ENCODE data around the gene SARS1.
"Not testable (repeated sequence)": the region's sequence is repeated elsewhere in the genome, so short reads cannot be mapped to it uniquely, and the experiment has no call there.

Gene SARS1

GRCh38 chr1:109193653-109194590 is 19.8 kb upstream of the SARS1 start:
- FAIRE-seq: no peak

GRCh38 chr1:109197158-109198042 is 16.3 kb upstream of the SARS1 start:
- FAIRE-seq: no peak

GRCh38 chr1:109198043-109198695 is 15.5 kb upstream of the SARS1 start:
- no peak for FAIRE-seq

- FAIRE-seq: no peak
Measured at GRCh38 chr1:109198745-109199144, 15.0 kb upstream of the SARS1 start.

- FAIRE-seq: no peak
Measured at GRCh38 chr1:109199710-109200109, 14.0 kb upstream of the SARS1 start.

GRCh38 chr1:109201123-109201703 is 12.5 kb upstream of the SARS1 start:
- no peak for FAIRE-seq

GRCh38 chr1:109204484-109204883 is 9.2 kb upstream of the SARS1 start:
- no peak for FAIRE-seq

- FAIRE-seq: no peak
Measured at GRCh38 chr1:109206339-109206738, 7.4 kb upstream of the SARS1 start.

GRCh38 chr1:109207467-109208103 is 6.1 kb upstream of the SARS1 start:
- no peak for FAIRE-seq

- no peak for FAIRE-seq
Measured at GRCh38 chr1:109208394-109208793, 5.3 kb upstream of the SARS1 start.

GRCh38 chr1:109208836-109209463 is 4.8 kb upstream of the SARS1 start:
- no peak for FAIRE-seq

GRCh38 chr1:109210058-109210457 is 3.7 kb upstream of the SARS1 start:
- no peak for FAIRE-seq

- no peak for FAIRE-seq
Measured at GRCh38 chr1:109213345-109213823, 334 bp upstream of the SARS1 start.

- FAIRE-seq: no peak
Measured at GRCh38 chr1:109214695-109215623, 1.2 kb downstream of the SARS1 start.

GRCh38 chr1:109216662-109217061 is 2.9 kb downstream of the SARS1 start:
- no peak for FAIRE-seq

- no peak for FAIRE-seq
Measured at GRCh38 chr1:109218516-109218915, 4.8 kb downstream of the SARS1 start.

GRCh38 chr1:109221201-109221600 is 7.5 kb downstream of the SARS1 start:
- not testable (repeated sequence) for FAIRE-seq

GRCh38 chr1:109225308-109225707 is 11.6 kb downstream of the SARS1 start:
- no peak for FAIRE-seq

- no peak for FAIRE-seq
Measured at GRCh38 chr1:109225711-109226445, 12.2 kb downstream of the SARS1 start.

GRCh38 chr1:109228167-109228566 is 14.4 kb downstream of the SARS1 start:
- no peak for FAIRE-seq

All from endometrium (tissue), 2 donors.